CD4-positive, alpha-beta T cell treated with Interleukin-4 for 1 hour (primary cell): ENCODE data around the gene MPP7.

ENCODE experiments used
- DNase-seq, 2 donors: peaks; one replicate each; pipeline ENCODE4 v3.0.0-alpha.2; 2020 to 2022

Gene MPP7

GRCh38 chr10:28304032-28304571, 1.2 kb upstream of the MPP7 start:
- DNase-seq = no peak

- DNase-seq = no peak
Measured at GRCh38 chr10:28302012-28302637, 739 bp downstream of the MPP7 start.

DNA sequence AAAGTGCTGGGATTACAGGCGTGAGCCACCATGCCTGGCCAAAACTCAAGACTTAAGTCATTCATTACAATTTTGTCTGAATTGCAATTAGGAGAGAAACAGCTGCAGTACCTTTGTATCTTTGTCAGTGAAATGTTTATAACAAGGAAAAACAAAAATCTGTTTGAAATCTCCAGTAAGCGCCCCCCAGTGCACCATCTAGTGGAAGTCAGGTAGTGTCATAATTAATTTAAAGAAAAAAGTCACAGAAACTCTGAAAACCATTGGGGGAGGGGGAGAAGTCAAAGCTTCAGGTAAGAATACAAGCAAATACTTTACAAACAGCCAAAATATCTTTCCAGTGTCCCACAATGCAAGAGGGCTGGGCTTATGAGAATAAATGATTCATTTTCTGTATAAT, 2.8 kb downstream of the MPP7 start:
- DNase-seq = peak; percentile 22 to 48

DNA sequence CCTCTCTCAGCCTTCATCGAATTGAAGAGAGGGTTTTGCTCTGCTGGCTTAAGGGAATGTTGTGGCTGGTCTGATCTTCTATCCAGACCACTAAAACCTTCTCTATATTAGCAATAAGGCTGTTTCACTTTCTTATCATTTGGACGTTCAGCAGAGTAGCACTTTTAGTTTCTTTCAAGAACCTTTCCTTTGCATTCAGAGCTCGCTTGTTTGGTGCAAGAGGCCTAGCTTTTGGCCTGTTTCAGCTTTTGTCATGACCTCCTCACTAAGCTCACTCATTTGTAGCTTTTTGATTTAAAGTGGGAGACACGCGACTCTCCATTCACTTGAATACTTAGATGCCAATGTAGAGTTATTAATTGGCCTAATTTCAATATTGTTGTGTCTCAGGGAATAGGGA, 3.9 kb downstream of the MPP7 start:
- no peak for DNase-seq

GRCh38 chr10:28296023-28296422, 6.8 kb downstream of the MPP7 start:
- DNase-seq = no peak

- DNase-seq = no peak
Measured at GRCh38 chr10:28295336-28295735, 7.5 kb downstream of the MPP7 start.

- DNase-seq = no peak
Measured at GRCh38 chr10:28294809-28295208, 8.1 kb downstream of the MPP7 start.

GRCh38 chr10:28294169-28294532, 8.7 kb downstream of the MPP7 start:
- no peak for DNase-seq

DNA sequence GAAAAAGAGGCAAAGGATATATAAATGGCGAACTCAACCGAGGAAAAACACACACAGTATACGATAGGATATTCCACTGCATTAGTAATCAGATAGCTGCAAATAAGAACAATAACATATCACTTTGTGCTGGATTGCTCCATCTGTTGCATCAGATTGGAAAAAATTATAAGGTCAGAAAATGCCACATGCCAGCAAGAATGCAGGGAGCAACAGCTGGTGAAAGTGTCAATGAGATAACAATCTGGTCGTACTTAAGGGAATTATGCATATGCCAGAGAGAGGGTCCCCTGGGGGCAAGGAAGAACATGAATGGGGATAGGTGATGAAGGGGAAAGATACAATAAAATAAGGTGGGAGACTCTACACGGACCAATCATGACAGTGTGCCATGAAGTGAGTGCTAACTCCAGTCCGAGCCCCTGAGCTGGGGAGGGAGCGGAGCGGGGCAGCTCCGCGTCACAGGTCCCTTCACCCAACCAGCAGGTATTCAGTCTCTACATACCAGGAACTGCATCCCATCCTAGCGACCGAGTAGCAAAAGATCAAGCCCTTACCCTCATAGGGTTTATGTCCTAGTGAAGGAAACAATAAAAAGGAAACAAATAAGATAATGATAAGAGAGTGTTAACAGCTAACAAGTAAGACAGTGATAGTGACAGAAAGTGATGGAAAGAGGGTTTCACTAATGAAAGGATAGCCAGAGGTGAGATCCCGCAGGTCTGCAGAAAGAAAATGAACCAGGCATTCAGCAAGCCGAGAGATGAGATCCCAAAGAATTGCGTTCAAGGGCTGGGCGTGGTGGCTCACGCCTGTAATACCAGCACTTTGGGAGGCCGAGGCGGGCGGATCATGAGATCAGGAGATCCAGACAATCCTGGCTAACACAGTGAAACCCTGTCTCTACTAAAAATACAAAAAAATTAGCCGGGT, 9.4 kb downstream of the MPP7 start:
- no peak for DNase-seq

GRCh38 chr10:28291881-28292297, 11.0 kb downstream of the MPP7 start:
- DNase-seq = no peak

GRCh38 chr10:28285816-28286215, 17.0 kb downstream of the MPP7 start:
- no peak for DNase-seq

DNA sequence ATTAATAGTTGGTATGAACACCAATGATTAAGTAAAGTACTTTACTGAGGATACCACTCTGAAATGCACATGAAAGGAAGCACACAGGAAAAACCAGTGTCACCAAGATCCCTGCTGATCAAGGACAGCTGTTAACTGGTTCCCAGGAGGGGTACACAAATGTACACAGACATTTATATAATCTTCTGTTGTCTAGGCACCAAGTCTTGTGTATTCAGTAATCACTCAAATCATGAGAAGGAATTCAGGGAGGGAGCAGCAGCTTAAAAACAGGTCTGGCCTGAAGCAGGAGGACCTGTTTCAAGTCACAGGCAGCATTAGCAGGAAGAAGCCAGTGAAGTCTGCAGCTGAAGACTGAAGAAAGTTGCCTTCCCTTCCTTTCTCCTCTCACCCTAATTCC, 18.7 kb downstream of the MPP7 start:
- no peak for DNase-seq

DNA sequence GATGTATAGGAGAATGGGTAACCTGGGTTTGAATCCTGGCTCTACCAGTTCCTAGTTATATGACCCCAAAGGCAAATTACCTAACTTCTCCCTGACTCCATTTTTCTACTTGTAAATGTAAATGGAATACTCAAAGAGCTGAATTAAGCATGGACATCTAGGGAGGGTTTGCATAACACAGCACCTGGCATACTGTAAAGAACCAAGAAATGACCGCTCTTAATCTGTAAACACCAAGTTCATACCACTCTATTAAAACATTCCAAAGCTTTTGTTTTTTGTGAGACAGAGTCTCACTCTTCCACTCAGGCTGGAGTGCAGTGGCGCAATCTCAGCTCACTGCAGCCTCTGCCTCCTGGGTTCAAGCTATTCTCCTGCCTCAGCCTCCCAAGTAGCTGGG, 19.6 kb downstream of the MPP7 start:
- no peak for DNase-seq

DNA sequence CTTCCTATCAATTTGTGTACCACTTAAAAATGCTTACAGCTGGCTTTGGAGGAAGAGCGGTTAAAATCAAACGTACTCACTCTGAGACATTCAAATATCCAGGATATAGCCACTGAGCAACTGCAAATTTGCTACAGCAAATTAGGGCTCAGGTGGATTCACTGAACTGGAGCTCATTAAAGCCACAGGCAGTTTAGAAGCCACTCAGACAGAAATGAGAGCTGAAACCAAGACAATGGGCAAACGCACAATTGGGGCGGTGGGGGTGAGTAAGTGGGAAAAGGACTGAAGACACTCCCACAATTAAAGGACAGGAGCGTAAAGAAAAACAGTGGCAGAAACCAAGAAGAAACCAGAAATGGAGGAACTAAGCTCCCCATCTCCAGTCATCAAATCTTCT, 20.5 kb downstream of the MPP7 start:
- DNase-seq = no peak

DNA sequence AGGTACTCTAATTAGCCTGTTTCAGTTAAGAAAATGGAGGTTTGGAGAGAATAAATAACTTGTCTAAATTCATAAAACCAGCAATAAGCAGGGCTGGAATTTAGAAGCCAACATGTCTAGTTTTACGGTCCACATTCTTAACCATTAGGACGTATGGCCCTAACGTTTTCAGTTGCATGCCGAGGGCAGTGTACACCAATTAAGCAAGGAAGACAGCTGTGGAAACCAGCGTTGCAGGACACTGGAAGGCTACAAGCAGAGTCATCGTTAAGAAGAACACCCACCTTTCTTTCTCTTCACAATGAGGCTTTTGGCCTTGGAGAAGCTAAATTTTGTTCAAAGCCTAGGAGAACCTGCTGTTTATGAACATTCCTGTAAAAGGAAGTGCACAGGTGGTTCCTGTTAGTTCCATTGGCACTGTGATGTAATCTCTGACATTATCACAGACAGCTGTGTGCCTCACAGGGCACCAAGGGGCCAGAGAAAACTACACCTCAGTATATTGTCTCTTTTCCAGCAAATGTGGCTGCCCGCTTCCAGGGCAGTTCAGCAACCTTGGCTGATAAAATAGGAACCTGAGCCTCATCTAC, 21.0 kb downstream of the MPP7 start:
- no peak for DNase-seq

GRCh38 chr10:28280652-28281051, 22.2 kb downstream of the MPP7 start:
- DNase-seq = no peak

- no peak for DNase-seq
Measured at GRCh38 chr10:28279878-28280277, 23.0 kb downstream of the MPP7 start.

- no peak for DNase-seq
Measured at GRCh38 chr10:28278842-28279241, 24.0 kb downstream of the MPP7 start.

DNA sequence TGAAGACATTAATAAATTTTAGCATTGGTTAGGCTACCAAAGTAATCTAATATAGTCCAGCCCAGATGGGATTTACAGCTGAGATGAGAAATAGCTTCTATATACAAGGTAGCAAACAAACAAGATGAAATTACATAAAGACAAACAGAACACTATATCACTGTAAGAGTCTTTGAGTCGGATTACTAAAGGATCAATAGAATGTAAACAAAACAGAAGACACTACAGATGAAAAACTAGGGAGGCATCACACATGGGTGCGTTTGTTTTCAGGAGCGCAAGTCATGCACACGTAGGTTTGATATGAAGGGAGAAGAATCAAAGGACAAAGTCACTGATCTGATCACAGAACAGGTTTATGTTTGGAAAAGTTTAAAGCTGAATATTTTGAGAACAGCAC, 26.5 kb downstream of the MPP7 start:
- no peak for DNase-seq

DNA sequence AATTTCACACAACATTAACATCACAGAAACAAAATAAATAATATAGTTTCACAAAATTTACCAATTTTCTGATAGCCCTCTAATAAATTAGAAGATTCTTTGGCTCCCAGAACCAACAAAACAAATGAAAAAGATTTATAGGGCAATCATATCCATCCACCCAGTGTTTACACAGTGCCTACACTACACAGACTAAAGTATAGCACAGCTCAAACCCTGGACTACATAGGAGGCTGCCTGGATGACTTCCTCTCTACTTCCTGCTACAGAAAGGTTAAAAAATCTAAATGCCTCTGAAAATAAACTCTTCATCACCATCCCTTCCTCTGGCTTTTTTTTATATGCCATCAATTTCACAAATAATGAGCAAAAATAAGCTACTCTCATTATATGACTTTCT, 28.4 kb downstream of the MPP7 start:
- no peak for DNase-seq

DNA sequence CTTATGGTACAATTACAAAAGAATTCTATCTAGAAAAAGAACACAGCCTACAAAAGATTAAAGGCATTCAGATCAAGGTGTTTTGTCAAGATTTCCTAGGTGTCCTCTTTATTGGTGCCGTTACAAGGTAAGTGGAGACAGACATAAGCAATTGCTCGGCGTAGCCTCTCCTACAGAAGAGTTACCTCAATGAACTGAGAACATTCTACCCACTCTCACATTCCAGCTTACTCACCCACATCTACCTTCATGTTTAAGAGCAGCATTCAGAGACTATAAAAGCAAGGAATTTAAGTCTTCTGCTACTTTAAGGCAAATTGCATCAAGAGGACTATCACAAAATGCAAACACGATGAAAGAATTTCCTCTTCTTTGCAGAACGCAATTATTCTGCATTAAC, 29.5 kb downstream of the MPP7 start:
- DNase-seq = no peak

GRCh38 chr10:28269842-28270456, 32.9 kb downstream of the MPP7 start:
- no peak for DNase-seq

- no peak for DNase-seq
Measured at GRCh38 chr10:28266449-28267224, 36.2 kb downstream of the MPP7 start.
